Gastroesophageal sphincter (tissue), 4 donors: ENCODE results near the gene STARD8. TPM values are rescaled to one million over a fixed set of nuclear protein-coding genes. Genes with fewer than 3 reads are reported as not detected.

Experiments
- ATAC-seq: fragments of 150-250 bp; one replicate; pipeline ENCODE4 v1.9.1; 2016; ENCODE audit warnings: mild to moderate bottlenecking, moderate library complexity
- H3K27ac ChIP-seq, 4 donors: fragments of 200-600 bp; sonication (generic) in 3 of 4; 1 replicate in 3 of 4; 2 replicates in 1 of 4; pipeline ENCODE4 v1.5.1; 2016 to 2019
- H3K27me3 ChIP-seq: fragments of 200-600 bp; sonication (generic); one replicate; pipeline ENCODE4 v1.5.1; 2019
- H3K36me3 ChIP-seq, 2 donors: fragments of 200-600 bp; sonication (generic); one replicate each; pipeline ENCODE4 v1.5.1; 2019; ENCODE audit warnings: control low read depth in 1 of 2
- H3K4me1 ChIP-seq, 3 donors: fragments of 200-600 bp; sonication (generic); 1 replicate in 2 of 3; 2 replicates in 1 of 3; pipeline ENCODE4 v1.5.1; 2016 to 2019; ENCODE audit warnings: control low read depth in 2 of 3
- H3K4me3 ChIP-seq, 2 donors: fragments of 200-600 bp; sonication (generic); one replicate each; pipeline ENCODE4 v1.5.1; 2019; ENCODE audit warnings: mild to moderate bottlenecking in 1 of 2, moderate library complexity in 1 of 2
- H3K9me3 ChIP-seq, 3 donors: fragments of 200-600 bp; sonication (generic); one replicate each; pipeline ENCODE4 v1.5.1; 2017 to 2019; ENCODE audit warnings: control low read depth in 2 of 3
- CTCF ChIP-seq, 4 experiments: fragments of 200-600 bp in 2 of 4; fragments of 450-650 bp in 2 of 4; sonication (generic) in 1 of 4; IDR thresholded peaks; one replicate each; pipeline ENCODE4 v1.5.1; 2017 to 2019; ENCODE audit warnings: antibody characterized with exemption in 4 of 4, mild to moderate bottlenecking in 2 of 4, moderate library complexity in 2 of 4
- EP300 ChIP-seq: sonication (generic); formaldehyde crosslinking; IDR thresholded peaks from one replicate; pipeline ENCODE4 v1.6.1; 2017; ENCODE audit warnings: antibody characterized with exemption, mild to moderate bottlenecking
- POLR2A ChIP-seq, 2 donors: fragments of 450-650 bp; IDR thresholded peaks; one replicate each; pipeline ENCODE4 v1.6.1; 2017; ENCODE audit warnings: antibody characterized with exemption in 2 of 2, mild to moderate bottlenecking in 2 of 2, moderate library complexity in 1 of 2
- POLR2AphosphoS5 ChIP-seq: sonication (generic); formaldehyde crosslinking; IDR thresholded peaks from one replicate; pipeline ENCODE4 v1.6.1; 2017; ENCODE audit warnings: antibody characterized with exemption
- WGBS, 2 donors: methylation state at CpG; one replicate each; pipeline ENCODE4 v1.1.5; 2018; ENCODE audit warnings: low coverage in 1 of 2; 5-methylcytosine and 5-hydroxymethylcytosine counted together
- total RNA-seq, 4 donors: library from RNA; depleted of rRNA; stranded (reverse); fragments of >200 nt; gene quantifications; one replicate each; pipeline ENCODE4 v1.1.0, GENCODE V29; 2016

STARD8 gene
- total RNA-seq, 4 donors from 2014 or later, result 8.9 to 15.8 (median 10.8) TPM

DNA sequence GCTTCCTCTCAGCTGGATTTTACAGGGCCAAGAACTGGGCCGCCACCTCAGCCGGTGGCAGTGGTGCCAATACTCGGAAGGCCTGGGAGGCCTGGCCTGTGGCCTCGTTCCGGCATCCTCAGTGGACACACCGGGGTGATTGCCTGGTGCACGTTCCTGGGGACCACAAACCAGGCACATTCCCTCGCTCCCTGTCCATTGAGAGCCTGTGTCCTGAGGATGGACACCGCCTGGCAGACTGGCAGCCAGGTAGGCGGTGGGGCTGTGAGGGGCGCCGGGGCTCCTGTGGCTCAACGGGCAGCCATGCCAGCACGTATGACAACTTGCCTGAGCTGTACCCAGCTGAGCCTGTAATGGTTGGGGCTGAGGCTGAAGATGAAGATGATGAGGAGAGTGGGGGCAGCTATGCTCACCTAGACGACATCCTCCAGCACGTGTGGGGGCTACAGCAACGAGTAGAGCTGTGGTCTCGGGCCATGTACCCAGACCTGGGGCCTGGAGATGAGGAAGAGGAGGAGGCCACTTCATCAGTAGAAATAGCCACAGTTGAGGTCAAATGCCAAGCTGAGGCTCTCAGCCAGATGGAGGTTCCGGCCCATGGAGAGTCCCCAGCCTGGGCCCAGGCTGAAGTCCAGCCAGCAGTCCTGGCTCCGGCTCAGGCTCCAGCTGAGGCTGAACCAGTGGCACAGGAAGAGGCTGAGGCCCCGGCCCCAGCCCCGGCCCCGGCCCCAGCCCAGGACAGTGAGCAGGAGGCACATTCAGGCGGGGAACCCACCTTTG, 70.4 kb downstream of the STARD8 start:
- WGBS, 2 donors, result no CpG with 5 or more reads among the region's 24 CpGs
- Histone ChIP-seq H3K36me3 (peaks cover 0 to 37% of the 10 kb centered on the region in 2 donors), H3K27ac (no peak overlapping the region), H3K9me3 (no peaks in the 10 kb centered on the region), H3K27me3 (no peaks in the 10 kb centered on the region), H3K4me1 (no peaks in the 10 kb centered on the region), H3K4me3 (no peak overlapping the region)
- no peak for ATAC-seq
- TF ChIP-seq POLR2AphosphoS5 (no peak), EP300 (no peak), POLR2A (IDR thresholded peaks at IDR 0.05) (no peak), CTCF (IDR thresholded peaks at IDR 0.05) (no peak)

- no peaks in the 10 kb centered on the region for H3K9me3 ChIP-seq
- no peak overlapping the region for H3K4me3 ChIP-seq
- no peak overlapping the region for H3K27ac ChIP-seq
- WGBS, 2 donors, result no CpG with 5 or more reads among the region's 10 CpGs
- ATAC-seq, result no peak
- TF ChIP-seq CTCF (IDR thresholded peaks at IDR 0.05), result no peak
- TF ChIP-seq EP300, result no peak
- no peak for TF ChIP-seq POLR2A (IDR thresholded peaks at IDR 0.05)
- TF ChIP-seq POLR2AphosphoS5, result no peak
- H3K36me3 ChIP-seq, result peaks cover 0 to 43% of the 10 kb centered on the region in 2 donors
- no peaks in the 10 kb centered on the region for H3K4me1 ChIP-seq
- H3K27me3 ChIP-seq, result no peaks in the 10 kb centered on the region
Measured at GRCh38 chrX:68718443-68718820, 71.0 kb downstream of the STARD8 start.

- H3K36me3 ChIP-seq, result peaks cover 0 to 48% of the 10 kb centered on the region in 2 donors
- no peaks in the 10 kb centered on the region for H3K4me1 ChIP-seq
- H3K27me3 ChIP-seq, result no peaks in the 10 kb centered on the region
- ATAC-seq, result no peak
- no peak overlapping the region for H3K27ac ChIP-seq
- no peak overlapping the region for H3K4me3 ChIP-seq
- no peaks in the 10 kb centered on the region for H3K9me3 ChIP-seq
- 58 to 88% methylated on average over 4 of the region's 14 CpGs for WGBS, 2 donors
- TF ChIP-seq POLR2AphosphoS5 (no peak), CTCF (IDR thresholded peaks at IDR 0.05) (no peak), POLR2A (IDR thresholded peaks at IDR 0.05) (no peak), EP300 (no peak)
Measured at GRCh38 chrX:68719181-68719903, 71.9 kb downstream of the STARD8 start.

GRCh38 chrX:68719904-68720614, 72.6 kb downstream of the STARD8 start:
- Histone ChIP-seq H3K4me3 (no peak overlapping the region), H3K27me3 (no peaks in the 10 kb centered on the region), H3K27ac (no peak overlapping the region), H3K36me3 (peaks cover 0 to 53% of the 10 kb centered on the region in 2 donors), H3K9me3 (no peaks in the 10 kb centered on the region), H3K4me1 (no peaks in the 10 kb centered on the region)
- no peak for ATAC-seq
- WGBS, 2 donors, result 76 to 92% methylated on average over 2 of the region's 11 CpGs
- TF ChIP-seq POLR2A (IDR thresholded peaks at IDR 0.05) (no peak), POLR2AphosphoS5 (no peak), CTCF (IDR thresholded peaks at IDR 0.05) (no peak), EP300 (no peak)
